Measurements from ENCODE around the gene EFL1. TPM values are rescaled to one million over a fixed set of nuclear protein-coding genes. Genes with fewer than 3 reads are reported as not detected.
"Not testable (repeated sequence)": the region's sequence is repeated elsewhere in the genome, so short reads cannot be mapped to it uniquely, and the experiment has no call there.

EFL1 gene
- total and polyA plus RNA-seq, 2 donors (not counting 1 experiment from before 2014, with no cell fraction given) = 19.1 to 29.9 TPM

DNA sequence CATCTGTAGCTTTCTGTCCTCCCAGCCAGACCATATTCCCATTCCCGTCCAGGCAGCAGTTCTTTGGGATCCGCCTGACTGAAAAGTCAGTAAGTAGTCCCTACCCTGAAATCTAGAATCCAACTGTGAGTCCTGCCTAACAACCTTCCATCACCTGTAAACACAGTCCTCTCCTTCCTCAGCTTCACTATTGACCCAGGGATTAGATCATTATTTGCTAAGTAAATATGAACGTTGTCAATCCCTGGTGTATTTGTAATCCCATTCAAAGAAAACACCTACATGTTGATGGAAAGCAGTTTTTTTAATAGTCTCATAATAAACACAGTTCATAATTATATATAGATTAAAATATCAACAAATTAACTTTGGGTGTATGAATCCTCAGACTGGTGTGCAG lies 816 bp upstream of the EFL1 start:
- no peak overlapping the region for H3K27ac ChIP-seq (ENCODE audit: insufficient read depth, low read length)

GRCh38 chr15:82261566-82262421 lies 740 bp downstream of the EFL1 start:
- peak; percentile 42 to 46 for DNase-seq (ENCODE audit: low read depth in 2 of 2)
- peak overlapping the region; percentile 49 for H2AFZ ChIP-seq (ENCODE audit: low read length)
- not testable (repeated sequence) for H4K20me1 ChIP-seq (ENCODE audit: control insufficient read depth, extremely low read depth, insufficient read depth, low read length); H3K36me3 ChIP-seq (ENCODE audit: control insufficient read depth, insufficient read depth, low read length); H3K9me3 ChIP-seq (ENCODE audit: control insufficient read depth, insufficient read depth, low read depth, low read length); H3K4me1 ChIP-seq (ENCODE audit: control insufficient read depth, extremely low read depth, insufficient read depth, low read length); H3K27me3 ChIP-seq (ENCODE audit: control insufficient read depth, insufficient read depth, low read length)
- peak overlapping the region; percentile 75 for H3K4me2 ChIP-seq (ENCODE audit: extremely low read depth, insufficient read depth, low read length)
- H3K27ac ChIP-seq (ENCODE audit: insufficient read depth, low read length) = peak overlapping the region; percentile 57
- H3K4me3 ChIP-seq (replicated peaks in 1 of 4; ENCODE audit: control extremely low read depth in 1 of 4, insufficient read depth in 1 of 4, low read depth in 3 of 4, low read length in 4 of 4) = peak overlapping the region; percentile 82 to 94 (median 86)
- peaks cover 11% of the 10 kb centered on the region for H3K79me2 ChIP-seq (ENCODE audit: control insufficient read depth, insufficient read depth, low read length)
- peak overlapping the region; percentile 77 for H3K9ac ChIP-seq (ENCODE audit: insufficient read depth, low read length)

More for the DNA sequence above, 816 bp upstream of the EFL1 start:
- Histone ChIP-seq H3K36me3 (ENCODE audit: control insufficient read depth, insufficient read depth, low read length) (no peaks in the 10 kb centered on the region), H3K9me3 (ENCODE audit: control insufficient read depth, insufficient read depth, low read depth, low read length) (no peaks in the 10 kb centered on the region), H3K79me2 (ENCODE audit: control insufficient read depth, insufficient read depth, low read length) (peaks cover 11% of the 10 kb centered on the region), H2AFZ (ENCODE audit: low read length) (peak overlapping the region; percentile 73), H4K20me1 (ENCODE audit: control insufficient read depth, extremely low read depth, insufficient read depth, low read length) (no peaks in the 10 kb centered on the region), H3K4me2 (ENCODE audit: extremely low read depth, insufficient read depth, low read length) (peak overlapping the region; percentile 80), H3K27me3 (ENCODE audit: control insufficient read depth, insufficient read depth, low read length) (no peaks in the 10 kb centered on the region), H3K4me1 (ENCODE audit: control insufficient read depth, extremely low read depth, insufficient read depth, low read length) (peaks cover 7% of the 10 kb centered on the region), H3K9ac (ENCODE audit: insufficient read depth, low read length) (no peak overlapping the region), H3K4me3 (replicated peaks in 1 of 4; ENCODE audit: control extremely low read depth in 1 of 4, insufficient read depth in 1 of 4, low read depth in 3 of 4, low read length in 4 of 4) (peak overlapping the region; percentile 82 to 94 (median 86))
- no peak for DNase-seq (ENCODE audit: low read depth in 2 of 2)
- no peak for TF ChIP-seq EZH2 (IDR thresholded peaks at IDR 0.05; ENCODE audit: low read length, missing control alignments)
- TF ChIP-seq, protein P1, sequence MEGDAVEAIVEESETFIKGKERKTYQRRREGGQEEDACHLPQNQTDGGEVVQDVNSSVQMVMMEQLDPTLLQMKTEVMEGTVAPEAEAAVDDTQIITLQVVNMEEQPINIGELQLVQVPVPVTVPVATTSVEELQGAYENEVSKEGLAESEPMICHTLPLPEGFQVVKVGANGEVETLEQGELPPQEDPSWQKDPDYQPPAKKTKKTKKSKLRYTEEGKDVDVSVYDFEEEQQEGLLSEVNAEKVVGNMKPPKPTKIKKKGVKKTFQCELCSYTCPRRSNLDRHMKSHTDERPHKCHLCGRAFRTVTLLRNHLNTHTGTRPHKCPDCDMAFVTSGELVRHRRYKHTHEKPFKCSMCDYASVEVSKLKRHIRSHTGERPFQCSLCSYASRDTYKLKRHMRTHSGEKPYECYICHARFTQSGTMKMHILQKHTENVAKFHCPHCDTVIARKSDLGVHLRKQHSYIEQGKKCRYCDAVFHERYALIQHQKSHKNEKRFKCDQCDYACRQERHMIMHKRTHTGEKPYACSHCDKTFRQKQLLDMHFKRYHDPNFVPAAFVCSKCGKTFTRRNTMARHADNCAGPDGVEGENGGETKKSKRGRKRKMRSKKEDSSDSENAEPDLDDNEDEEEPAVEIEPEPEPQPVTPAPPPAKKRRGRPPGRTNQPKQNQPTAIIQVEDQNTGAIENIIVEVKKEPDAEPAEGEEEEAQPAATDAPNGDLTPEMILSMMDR (conservative IDR thresholded peaks at IDR 0.05 in 1 of 2, IDR thresholded peaks at IDR 0.05 in 1 of 2; ENCODE audit: low read depth in 1 of 2, low read length in 2 of 2) = no peak

GRCh38 chr15:82248261-82248660 lies 14.3 kb downstream of the EFL1 start:
- not testable (repeated sequence) for H3K9me3 ChIP-seq (ENCODE audit: control insufficient read depth, insufficient read depth, low read depth, low read length); H3K36me3 ChIP-seq (ENCODE audit: control insufficient read depth, insufficient read depth, low read length); H3K4me3 ChIP-seq (replicated peaks in 1 of 4; ENCODE audit: control extremely low read depth in 1 of 4, insufficient read depth in 1 of 4, low read depth in 3 of 4, low read length in 4 of 4); H3K9ac ChIP-seq (ENCODE audit: insufficient read depth, low read length); H4K20me1 ChIP-seq (ENCODE audit: control insufficient read depth, extremely low read depth, insufficient read depth, low read length); H3K27me3 ChIP-seq (ENCODE audit: control insufficient read depth, insufficient read depth, low read length); H3K4me1 ChIP-seq (ENCODE audit: control insufficient read depth, extremely low read depth, insufficient read depth, low read length); DNase-seq (ENCODE audit: low read depth in 2 of 2); H3K79me2 ChIP-seq (ENCODE audit: control insufficient read depth, insufficient read depth, low read length); H3K27ac ChIP-seq (ENCODE audit: insufficient read depth, low read length); H2AFZ ChIP-seq (ENCODE audit: low read length); H3K4me2 ChIP-seq (ENCODE audit: extremely low read depth, insufficient read depth, low read length)

GRCh38 chr15:82245956-82246355 lies 16.6 kb downstream of the EFL1 start:
- H3K9me3 ChIP-seq (ENCODE audit: control insufficient read depth, insufficient read depth, low read depth, low read length); DNase-seq (ENCODE audit: low read depth in 2 of 2): not testable (repeated sequence)

GRCh38 chr15:82243644-82244043 lies 18.9 kb downstream of the EFL1 start:
- H3K9ac ChIP-seq (ENCODE audit: insufficient read depth, low read length); H3K9me3 ChIP-seq (ENCODE audit: control insufficient read depth, insufficient read depth, low read depth, low read length); H3K4me2 ChIP-seq (ENCODE audit: extremely low read depth, insufficient read depth, low read length); H3K4me1 ChIP-seq (ENCODE audit: control insufficient read depth, extremely low read depth, insufficient read depth, low read length); H3K79me2 ChIP-seq (ENCODE audit: control insufficient read depth, insufficient read depth, low read length); DNase-seq (ENCODE audit: low read depth in 2 of 2); H3K27me3 ChIP-seq (ENCODE audit: control insufficient read depth, insufficient read depth, low read length); H3K4me3 ChIP-seq (replicated peaks in 1 of 4; ENCODE audit: control extremely low read depth in 1 of 4, insufficient read depth in 1 of 4, low read depth in 3 of 4, low read length in 4 of 4); H3K27ac ChIP-seq (ENCODE audit: insufficient read depth, low read length); H4K20me1 ChIP-seq (ENCODE audit: control insufficient read depth, extremely low read depth, insufficient read depth, low read length); H2AFZ ChIP-seq (ENCODE audit: low read length); H3K36me3 ChIP-seq (ENCODE audit: control insufficient read depth, insufficient read depth, low read length): not testable (repeated sequence)

More at GRCh38 chr15:82245956-82246355, 16.6 kb downstream of the EFL1 start:
- H3K27me3 ChIP-seq (ENCODE audit: control insufficient read depth, insufficient read depth, low read length); H3K79me2 ChIP-seq (ENCODE audit: control insufficient read depth, insufficient read depth, low read length); H3K27ac ChIP-seq (ENCODE audit: insufficient read depth, low read length); H4K20me1 ChIP-seq (ENCODE audit: control insufficient read depth, extremely low read depth, insufficient read depth, low read length); H3K9ac ChIP-seq (ENCODE audit: insufficient read depth, low read length); H3K4me3 ChIP-seq (replicated peaks in 1 of 4; ENCODE audit: control extremely low read depth in 1 of 4, insufficient read depth in 1 of 4, low read depth in 3 of 4, low read length in 4 of 4); H2AFZ ChIP-seq (ENCODE audit: low read length); H3K4me2 ChIP-seq (ENCODE audit: extremely low read depth, insufficient read depth, low read length); H3K4me1 ChIP-seq (ENCODE audit: control insufficient read depth, extremely low read depth, insufficient read depth, low read length); H3K36me3 ChIP-seq (ENCODE audit: control insufficient read depth, insufficient read depth, low read length): not testable (repeated sequence)

- not testable (repeated sequence) for H3K4me1 ChIP-seq (ENCODE audit: control insufficient read depth, extremely low read depth, insufficient read depth, low read length); H3K9ac ChIP-seq (ENCODE audit: insufficient read depth, low read length); H3K27ac ChIP-seq (ENCODE audit: insufficient read depth, low read length); H3K36me3 ChIP-seq (ENCODE audit: control insufficient read depth, insufficient read depth, low read length); H3K9me3 ChIP-seq (ENCODE audit: control insufficient read depth, insufficient read depth, low read depth, low read length); H3K4me3 ChIP-seq (replicated peaks in 1 of 4; ENCODE audit: control extremely low read depth in 1 of 4, insufficient read depth in 1 of 4, low read depth in 3 of 4, low read length in 4 of 4); H2AFZ ChIP-seq (ENCODE audit: low read length); H3K79me2 ChIP-seq (ENCODE audit: control insufficient read depth, insufficient read depth, low read length); H4K20me1 ChIP-seq (ENCODE audit: control insufficient read depth, extremely low read depth, insufficient read depth, low read length); H3K27me3 ChIP-seq (ENCODE audit: control insufficient read depth, insufficient read depth, low read length); H3K4me2 ChIP-seq (ENCODE audit: extremely low read depth, insufficient read depth, low read length)
- DNase-seq (ENCODE audit: low read depth in 2 of 2) = peak in 1 of 2 donors; percentile 28
Observed at GRCh38 chr15:82241836-82242499, 20.6 kb downstream of the EFL1 start.

Data from fibroblast of lung (primary cell).